BLaER1 treated with 17β-estradiol and CSF1 and Interleukin-3, amounts not matched to agents 10 nM and 100 nM (cell line): ENCODE data around the gene CMA1.
"Not testable (repeated sequence)": the region's sequence is repeated elsewhere in the genome, so short reads cannot be mapped to it uniquely, and the experiment has no call there.

ENCODE experiments used
- H3K27ac ChIP-seq, 11 experiments: shearing (Covaris generic); formaldehyde crosslinking; 2 replicates each; pipeline ENCODE4 v1.8.1; 2022
- H3K27me3 ChIP-seq, 11 experiments: shearing (Covaris generic); formaldehyde crosslinking; 2 replicates each; pipeline ENCODE4 v1.8.1; 2022
- H3K36me3 ChIP-seq, 11 experiments: shearing (Covaris generic); formaldehyde crosslinking; 2 replicates each; pipeline ENCODE4 v1.8.1; 2022
- H3K4me1 ChIP-seq, 10 experiments: shearing (Covaris generic); formaldehyde crosslinking; 2 replicates each; pipeline ENCODE4 v1.8.1; 2022
- H3K4me2 ChIP-seq, 11 experiments: shearing (Covaris generic); formaldehyde crosslinking; 2 replicates each; pipeline ENCODE4 v1.8.1; 2022
- H3K4me3 ChIP-seq, 10 experiments: shearing (Covaris generic); formaldehyde crosslinking; 2 replicates each; pipeline ENCODE4 v1.8.1; 2022
- H3K9ac ChIP-seq, 11 experiments: shearing (Covaris generic); formaldehyde crosslinking; 2 replicates each; pipeline ENCODE4 v1.8.1; 2022
- H3K9me3 ChIP-seq, 11 experiments: shearing (Covaris generic); formaldehyde crosslinking; replicated peaks in 1 of 11; 2 replicates each; pipeline ENCODE4 v1.8.1; 2022
- H4K20me1 ChIP-seq, 11 experiments: shearing (Covaris generic); formaldehyde crosslinking; 2 replicates each; pipeline ENCODE4 v1.8.1; 2022
- Cebpa-rat ChIP-seq, 11 experiments: shearing (Covaris generic); IDR thresholded peaks; 2 replicates each; pipeline ENCODE4 v1.8.1; 2022

The CMA1 gene

DNA sequence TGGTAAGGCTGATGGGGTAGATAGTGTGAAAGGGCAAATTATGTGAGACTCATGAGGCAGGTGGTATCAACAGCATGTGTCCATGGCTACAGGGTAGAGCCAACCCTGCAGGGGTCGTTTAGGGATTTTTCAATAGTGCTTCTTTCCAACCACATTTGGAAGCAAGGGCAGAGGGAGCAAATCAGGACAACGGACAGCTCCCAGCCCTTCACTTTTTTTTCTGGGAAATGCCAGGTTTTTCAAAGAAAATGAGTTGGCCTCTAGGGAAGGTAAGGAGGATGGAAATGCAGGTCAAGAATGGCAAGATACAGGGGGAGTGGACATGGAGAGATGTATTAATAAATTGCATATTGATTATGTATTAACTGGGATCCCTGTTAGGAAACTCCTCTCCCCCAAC is 4.9 kb upstream of the CMA1 start:
- no peak for TF ChIP-seq Cebpa-rat (IDR thresholded peaks at IDR 0.05)
- no peak overlapping the region for H3K27ac ChIP-seq
- no peak overlapping the region for H3K4me3 ChIP-seq
- H4K20me1 ChIP-seq = no peaks in the 10 kb centered on the region
- H3K9ac ChIP-seq = no peak overlapping the region
- no peaks in the 10 kb centered on the region for H3K36me3 ChIP-seq
- H3K9me3 ChIP-seq = peaks cover 0 to 7% (median 0%) of the 10 kb centered on the region in 11 experiments; a peak in 1 of 22 replicates
- no peak overlapping the region for H3K4me2 ChIP-seq
- peaks cover 0 to 7% (median 6%) of the 10 kb centered on the region in 10 experiments; a peak in 13 of 20 replicates for H3K4me1 ChIP-seq
- H3K27me3 ChIP-seq = no peaks in the 10 kb centered on the region

DNA sequence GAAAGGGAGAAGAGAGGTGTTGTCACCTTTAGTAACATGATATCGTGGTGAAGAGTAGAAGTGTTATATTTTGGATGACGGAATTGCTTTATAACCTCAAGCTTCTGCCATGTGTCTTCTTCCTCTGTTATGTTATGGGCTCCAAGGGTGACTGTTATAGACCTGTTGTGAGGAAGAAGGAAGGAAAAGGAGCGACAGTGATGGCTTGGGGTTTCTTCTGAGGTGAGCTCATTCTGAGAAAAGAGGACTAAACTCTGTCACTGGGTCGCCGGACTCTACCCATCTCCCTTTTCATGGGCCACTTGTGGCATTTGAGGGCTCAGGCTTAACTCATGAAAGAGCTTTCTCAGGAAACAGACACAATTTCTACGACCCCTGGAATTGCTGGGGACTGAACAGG is 1.6 kb downstream of the CMA1 start:
- H3K9me3 ChIP-seq = no peaks in the 10 kb centered on the region; a peak in 1 of 22 replicates
- no peaks in the 10 kb centered on the region for H4K20me1 ChIP-seq
- no peaks in the 10 kb centered on the region for H3K36me3 ChIP-seq
- no peak for TF ChIP-seq Cebpa-rat (IDR thresholded peaks at IDR 0.05)
- H3K27ac ChIP-seq = no peak overlapping the region
- no peak overlapping the region for H3K9ac ChIP-seq
- no peaks in the 10 kb centered on the region for H3K27me3 ChIP-seq
- H3K4me3 ChIP-seq = no peak overlapping the region
- peaks cover 0 to 11% (median 8%) of the 10 kb centered on the region in 10 experiments; a peak in 13 of 20 replicates for H3K4me1 ChIP-seq
- H3K4me2 ChIP-seq = no peak overlapping the region

DNA sequence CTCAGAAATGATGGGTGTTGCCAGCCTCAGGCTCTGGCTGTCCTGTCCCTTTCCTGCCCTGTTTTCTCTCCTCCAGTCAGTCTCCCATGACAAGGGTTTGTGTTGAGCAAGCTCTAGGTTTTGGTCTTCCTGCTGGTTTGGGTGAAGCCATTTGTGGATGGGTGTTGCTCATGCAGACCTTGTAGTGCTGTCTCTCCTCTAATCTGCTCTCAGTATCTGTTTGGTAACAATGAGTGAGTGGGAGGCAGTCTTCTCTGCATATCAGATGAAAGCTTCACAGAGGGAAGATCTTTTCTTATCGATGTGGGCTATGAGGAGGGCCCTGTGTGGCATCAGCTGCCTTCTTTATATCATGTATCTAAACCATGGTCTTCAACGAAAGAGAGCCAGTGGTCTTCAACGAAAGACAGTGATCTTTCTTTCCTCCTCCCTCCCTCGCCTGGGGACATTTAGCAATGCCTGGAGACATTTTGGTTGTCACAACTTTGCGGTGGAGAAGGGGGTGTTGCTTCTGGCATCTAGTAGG is 3.6 kb downstream of the CMA1 start:
- no peaks in the 10 kb centered on the region; a peak in 1 of 22 replicates for H3K9me3 ChIP-seq
- no peak overlapping the region for H3K4me3 ChIP-seq
- H3K27me3 ChIP-seq = no peaks in the 10 kb centered on the region
- no peaks in the 10 kb centered on the region for H3K36me3 ChIP-seq
- no peak overlapping the region for H3K4me2 ChIP-seq
- peaks cover 0 to 11% (median 8%) of the 10 kb centered on the region in 10 experiments; a peak in 13 of 20 replicates for H3K4me1 ChIP-seq
- no peak overlapping the region for H3K27ac ChIP-seq
- no peaks in the 10 kb centered on the region for H4K20me1 ChIP-seq
- H3K9ac ChIP-seq = no peak overlapping the region
- TF ChIP-seq Cebpa-rat (IDR thresholded peaks at IDR 0.05) = no peak

DNA sequence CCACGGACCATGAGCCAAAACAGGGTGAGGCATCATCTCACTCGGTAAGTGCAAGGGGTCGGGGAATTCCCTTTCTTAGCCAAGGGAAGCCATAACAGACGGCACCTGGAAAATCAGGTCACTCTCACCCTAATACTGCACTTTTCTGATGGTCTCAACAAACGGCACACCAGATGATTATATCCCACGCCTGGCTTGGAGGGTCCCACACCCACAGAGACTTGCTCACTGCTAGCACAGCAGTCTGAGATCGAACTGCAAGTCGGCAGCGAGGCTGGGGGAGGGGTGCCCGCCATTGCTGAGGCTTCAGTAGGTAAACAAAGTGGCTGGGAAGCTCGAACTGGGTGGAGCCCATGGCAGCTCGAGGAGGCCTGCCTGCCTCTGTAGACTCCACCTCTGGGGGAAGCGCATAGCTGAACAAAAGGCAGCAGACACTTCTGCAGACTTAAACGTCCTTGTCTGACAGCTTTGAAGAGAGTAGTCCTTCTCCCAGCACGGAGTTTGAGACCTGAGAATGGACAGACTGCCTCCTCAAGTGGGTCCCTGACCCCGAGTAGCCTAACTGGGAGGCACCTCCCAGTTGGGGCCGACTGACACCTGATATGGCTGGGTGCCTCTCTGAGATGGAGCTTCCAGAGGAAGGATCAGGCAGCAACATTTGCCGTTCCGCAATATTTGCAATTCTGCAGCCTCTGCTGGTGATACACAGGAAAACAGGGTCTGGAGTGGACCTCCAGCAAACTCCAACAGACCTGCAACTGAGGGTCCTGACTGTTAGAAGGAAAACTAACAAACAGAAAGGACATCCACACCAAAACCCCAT is 16.3 kb downstream of the CMA1 start:
- H3K4me1 ChIP-seq, H3K4me3 ChIP-seq, H3K27ac ChIP-seq, H3K27me3 ChIP-seq, H3K4me2 ChIP-seq, H3K9ac ChIP-seq, H4K20me1 ChIP-seq, H3K36me3 ChIP-seq: not testable (repeated sequence)
- peaks cover 0 to 19% (median 5%) of the 10 kb centered on the region in 11 experiments; a peak in 7 of 22 replicates for H3K9me3 ChIP-seq

DNA sequence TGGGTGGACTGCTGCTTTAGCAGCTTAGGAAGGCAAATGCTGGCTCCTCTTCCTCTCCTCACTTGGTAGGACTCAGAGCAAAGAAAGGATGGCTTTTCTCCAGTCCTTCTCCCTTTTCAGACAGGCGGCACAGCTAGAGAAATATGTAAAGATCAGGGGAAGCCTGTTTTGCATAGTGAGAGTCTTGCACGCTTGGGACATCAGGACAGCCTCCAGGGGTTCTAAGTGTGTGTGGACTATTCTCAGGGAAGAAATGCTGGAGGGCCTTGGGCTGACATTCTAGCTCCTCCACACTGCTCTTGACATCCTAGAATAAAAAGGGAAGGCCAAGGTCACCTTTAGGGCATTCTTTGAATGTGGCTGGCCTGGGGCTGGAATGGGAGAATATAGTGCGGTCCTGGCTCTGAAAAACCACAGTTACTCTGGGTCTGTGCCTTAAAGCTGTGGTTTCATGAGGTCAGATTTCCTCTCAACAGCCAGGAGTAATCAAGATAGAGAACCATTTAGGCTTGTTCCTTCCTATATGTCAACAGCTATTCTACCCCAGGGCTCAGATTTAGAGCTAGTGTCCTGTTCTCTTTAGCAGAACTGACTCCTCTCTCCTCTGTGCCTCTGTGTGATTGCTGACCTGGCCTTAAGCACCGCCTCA is 24.3 kb downstream of the CMA1 start:
- peak overlapping the region in 4 of 11 experiments; percentile 2 to 32 (median 28); a peak in 4 of 22 replicates for H3K27ac ChIP-seq
- peaks cover 23 to 33% (median 27%) of the 10 kb centered on the region in 10 experiments for H3K4me1 ChIP-seq
- TF ChIP-seq Cebpa-rat (IDR thresholded peaks at IDR 0.05) = no peak
- no peaks in the 10 kb centered on the region for H3K36me3 ChIP-seq
- peak overlapping the region in 1 of 11 experiments; percentile 32; a peak in 1 of 22 replicates for H3K9ac ChIP-seq
- H3K4me3 ChIP-seq = no peak overlapping the region
- H3K9me3 ChIP-seq = peaks cover 0 to 5% (median 3%) of the 10 kb centered on the region in 11 experiments; a peak in 12 of 22 replicates
- no peaks in the 10 kb centered on the region for H3K27me3 ChIP-seq
- H4K20me1 ChIP-seq = 0 out of 22 replicates have a peak, but pooled peaks cover 0 to 4% (median 0%) of the 10 kb centered on the region in 11 experiments
- H3K4me2 ChIP-seq = peak overlapping the region; percentile 39 to 83 (median 67)

DNA sequence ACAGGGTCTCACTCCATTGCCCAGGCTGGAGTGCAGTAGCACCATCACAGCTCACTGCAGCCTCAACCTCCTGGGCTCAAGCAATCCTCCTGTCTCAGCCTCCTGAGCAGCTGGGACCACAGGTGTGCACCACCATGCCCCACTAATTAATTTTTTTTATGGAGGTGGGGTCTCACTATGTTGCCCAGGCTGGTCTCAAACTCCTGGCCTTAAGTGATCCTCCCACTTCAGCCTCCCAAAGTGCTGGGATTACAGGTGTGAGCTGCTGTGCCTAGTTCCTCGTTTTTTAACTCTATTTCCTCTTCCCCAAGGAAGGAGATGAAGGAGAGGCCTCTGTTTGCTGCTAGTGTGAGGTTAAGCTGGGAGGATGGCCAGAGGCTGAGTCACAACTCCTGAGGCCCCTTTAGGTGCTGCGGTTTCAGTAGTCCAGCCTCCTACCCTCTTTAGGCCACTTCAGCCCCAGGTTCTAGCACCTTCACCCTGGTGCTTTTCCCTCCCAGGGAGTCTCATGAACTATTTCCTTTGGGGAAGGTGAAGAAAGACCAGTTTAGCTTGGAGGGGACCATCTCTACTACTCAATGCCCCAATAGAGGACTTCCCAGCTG is 25.3 kb downstream of the CMA1 start:
- H3K4me2 ChIP-seq = peak overlapping the region; percentile 39 to 83 (median 67); a peak in 19 of 22 replicates

DNA sequence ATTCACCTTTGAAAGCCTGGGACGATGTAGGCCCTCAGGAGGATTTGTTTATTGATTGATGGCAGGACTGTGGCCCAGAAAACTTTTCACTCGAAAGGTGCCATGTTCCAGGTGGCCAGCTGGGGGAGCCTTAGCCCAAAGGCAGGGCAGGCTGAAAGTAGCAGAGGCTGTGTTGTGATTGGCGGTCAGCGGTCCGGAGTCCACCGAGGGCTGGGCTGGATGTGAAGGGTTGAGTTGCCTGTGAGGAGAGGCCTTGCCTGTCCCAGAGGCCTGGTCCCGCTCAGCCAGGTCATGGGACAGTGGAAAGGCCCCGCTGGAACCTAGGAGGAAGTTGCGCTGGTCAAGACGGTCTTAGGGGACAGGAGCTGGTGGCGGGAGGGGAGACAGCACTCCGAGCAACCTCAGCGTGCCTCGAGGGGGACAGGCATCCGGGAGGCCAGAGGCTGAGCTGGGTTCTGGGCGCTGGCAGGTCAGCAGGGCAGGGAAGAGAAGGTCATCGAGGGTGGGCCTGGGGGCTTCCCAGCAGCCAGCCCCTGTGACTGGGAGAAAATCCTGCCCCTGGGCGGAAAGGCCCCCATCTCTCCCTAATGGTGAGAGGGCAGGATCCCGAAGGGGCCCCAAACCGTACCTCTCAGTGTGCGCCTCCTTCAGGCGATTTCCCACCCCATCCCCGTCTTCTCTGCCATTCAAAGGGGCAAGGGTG is 26.3 kb downstream of the CMA1 start:
- Histone ChIP-seq H3K4me3 (peak overlapping the region in 1 of 10 experiments; percentile 11; a peak in 1 of 20 replicates), H3K27me3 (no peaks in the 10 kb centered on the region), H3K4me2 (peak overlapping the region in 10 of 11 experiments; percentile 10 to 55 (median 31); a peak in 11 of 22 replicates), H3K4me1 (peaks cover 23 to 33% (median 27%) of the 10 kb centered on the region in 10 experiments), H3K9me3 (peaks cover 0 to 16% (median 6%) of the 10 kb centered on the region in 11 experiments; a peak in 12 of 22 replicates), H3K27ac (no peak overlapping the region), H3K9ac (peak overlapping the region in 2 of 11 experiments; percentile 1 to 29; a peak in 1 of 22 replicates), H3K36me3 (no peaks in the 10 kb centered on the region), H4K20me1 (0 out of 22 replicates have a peak, but pooled peaks cover 0 to 4% (median 0%) of the 10 kb centered on the region in 11 experiments)
- TF ChIP-seq Cebpa-rat (IDR thresholded peaks at IDR 0.05) = no peak

More for the DNA sequence above, 25.3 kb downstream of the CMA1 start:
- not testable (repeated sequence) for H3K9ac ChIP-seq, H3K36me3 ChIP-seq, H3K4me3 ChIP-seq, H3K27me3 ChIP-seq, H4K20me1 ChIP-seq
- peaks cover 23 to 33% (median 27%) of the 10 kb centered on the region in 10 experiments for H3K4me1 ChIP-seq
- peaks cover 0 to 13% (median 6%) of the 10 kb centered on the region in 11 experiments; a peak in 12 of 22 replicates for H3K9me3 ChIP-seq
- 0 out of 22 replicates have a peak overlapping the region, but pooled peaks of 2 of the 11 experiments have one; percentile 9 to 31 for H3K27ac ChIP-seq

DNA sequence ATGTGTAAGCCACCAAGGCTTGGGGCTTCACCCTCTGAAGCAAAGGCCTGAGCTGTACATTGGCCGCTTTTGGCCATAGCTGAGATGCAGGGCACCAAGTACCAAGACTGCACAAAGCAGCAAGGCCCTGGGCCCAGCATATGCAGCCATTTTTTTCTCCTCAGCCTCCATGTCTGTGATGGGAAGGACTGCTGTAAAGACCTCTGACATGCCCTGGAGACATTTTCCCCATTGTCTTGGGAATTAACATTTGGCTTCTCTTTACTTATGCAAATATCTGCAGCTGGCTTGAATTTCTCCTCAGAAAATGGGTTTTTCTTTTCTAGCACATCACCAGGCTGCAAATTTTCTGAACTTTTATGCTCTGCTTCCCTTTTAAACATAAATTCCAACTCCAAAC is 28.1 kb downstream of the CMA1 start:
- not testable (repeated sequence) for H3K27me3 ChIP-seq, H4K20me1 ChIP-seq, H3K4me2 ChIP-seq, H3K9ac ChIP-seq, H3K36me3 ChIP-seq, H3K27ac ChIP-seq, H3K4me3 ChIP-seq
- peaks cover 0 to 16% (median 6%) of the 10 kb centered on the region in 11 experiments; a peak in 11 of 22 replicates for H3K9me3 ChIP-seq
- peaks cover 23 to 33% (median 26%) of the 10 kb centered on the region in 10 experiments for H3K4me1 ChIP-seq
